Left renal cortex interstitium (tissue), 4 donors: ENCODE data around the gene PTH2. TPM values are rescaled to one million over a fixed set of nuclear protein-coding genes. Genes with fewer than 3 reads are reported as not detected.

Experiments
- DNase-seq, 4 donors: peaks; one replicate each; pipeline ENCODE4 v3.0.0-alpha.2; 2013; ENCODE audit warnings: low read depth in 4 of 4, low spot score in 2 of 4, missing footprints in 1 of 4
- polyA plus RNA-seq, 4 donors: library from polyadenylated mRNA; unstranded; fragments of 120-200 nt; gene quantifications; one replicate each; pipeline ENCODE4 v1.2.1, GENCODE V29; 2013; ENCODE audit not compliant: insufficient read length in 4 of 4

Gene PTH2
- polyA plus RNA-seq, 4 donors = not detected

GRCh38 chr19:49432141-49433073 is 9.2 kb upstream of the PTH2 start:
- no peak for DNase-seq

GRCh38 chr19:49431330-49431749 is 8.1 kb upstream of the PTH2 start:
- no peak for DNase-seq

GRCh38 chr19:49430678-49431329 is 7.6 kb upstream of the PTH2 start:
- DNase-seq = no peak

GRCh38 chr19:49430172-49430677 is 7.0 kb upstream of the PTH2 start:
- DNase-seq = no peak

GRCh38 chr19:49428547-49429451 is 5.6 kb upstream of the PTH2 start:
- no peak for DNase-seq

GRCh38 chr19:49427855-49428546 is 4.8 kb upstream of the PTH2 start:
- no peak for DNase-seq

- DNase-seq = no peak
Observed at GRCh38 chr19:49427339-49427738, 4.1 kb upstream of the PTH2 start.

- no peak for DNase-seq
Observed at GRCh38 chr19:49425922-49426592, 2.8 kb upstream of the PTH2 start.

- no peak for DNase-seq
Observed at GRCh38 chr19:49425178-49425577, 1.9 kb upstream of the PTH2 start, which contains the start of gene GFY. TSS of gene GFY (plus strand) at chr19:49425388. CDS start at chr19:49426431, 1,043 bp downstream.

GRCh38 chr19:49423985-49424303 is 703 bp upstream of the PTH2 start:
- DNase-seq = no peak

GRCh38 chr19:49422407-49423070 is 702 bp downstream of the PTH2 start:
- no peak for DNase-seq

GRCh38 chr19:49421878-49422202 is 1.4 kb downstream of the PTH2 start:
- DNase-seq = no peak

GRCh38 chr19:49421039-49421877 is 2.0 kb downstream of the PTH2 start:
- peak in 2 of 4 donors; percentile 32 to 66 for DNase-seq

GRCh38 chr19:49420227-49420626 is 3.0 kb downstream of the PTH2 start:
- DNase-seq = no peak

- no peak for DNase-seq
Observed at GRCh38 chr19:49419173-49419572, 4.1 kb downstream of the PTH2 start.

GRCh38 chr19:49418511-49418910 is 4.7 kb downstream of the PTH2 start:
- DNase-seq = no peak

- no peak for DNase-seq
Observed at GRCh38 chr19:49417088-49417487, 6.2 kb downstream of the PTH2 start.

- no peak for DNase-seq
Observed at GRCh38 chr19:49415810-49416200, 7.4 kb downstream of the PTH2 start.
